Endothelial cell of umbilical vein (primary cell): Measurements from ENCODE around the gene TMEM169. TPM values are rescaled to one million over a fixed set of nuclear protein-coding genes. Genes with fewer than 3 reads are reported as not detected.

ENCODE experiments used
- BruUV-seq: library from RNA; stranded (reverse); fragments of 400-500 nt; replicated peaks from 2 replicates; lab custom pipeline; 2021; lab: Mats Ljungman, UMichigan
- CTCF ChIA-PET: fragments of 300-600, 350-600 bp; sonication (Branson Sonifier 250); formaldehyde crosslinking; loops from one replicate; lab custom pipeline; 2021; ENCODE audit warnings: antibody characterized with exemption, inconsistent platforms; lab: Charles Lee
- POLR2A ChIA-PET: fragments of 300-600, 350-600 bp; sonication (Branson Sonifier 250); formaldehyde crosslinking; loops from one replicate; lab custom pipeline; 2021; ENCODE audit warnings: antibody characterized with exemption, inconsistent platforms; lab: Charles Lee
- DNase-seq: peaks from one replicate; pipeline ENCODE4 v3.0.0-alpha.2; 2011; ENCODE audit warnings: low read depth, low spot score
- FAIRE-seq: peaks from 2 replicates; lab custom pipeline; 2011; peaks lifted over from hg19 to GRCh38; lab: Jason Lieb, UNC
- H2AFZ ChIP-seq: 2 replicates; pipeline ENCODE4 v1.6.0; 2012; ENCODE audit warnings: low read depth, low read length, control low read depth, inconsistent platforms
- H3K27ac ChIP-seq: 2 replicates; pipeline ENCODE4 v1.5.1; 2011; ENCODE audit warnings: low read depth, mild to moderate bottlenecking, control low read depth, low read length, moderate library complexity; ENCODE audit not compliant: insufficient read depth
- H3K27me3 ChIP-seq, 2 experiments: 2 replicates each; pipeline versions ENCODE4 v1.6.0 to v1.6.1; 2011; ENCODE audit warnings: low read length in 2 of 2, mixed read lengths in 1 of 2; ENCODE audit not compliant: control insufficient read depth in 2 of 2, insufficient read depth in 2 of 2
- H3K36me3 ChIP-seq, 2 experiments: 2 replicates in 1 of 2; 3 replicates in 1 of 2; pipeline ENCODE4 v1.5.1; 2011; ENCODE audit warnings: low read length in 2 of 2, mild to moderate bottlenecking in 1 of 2, moderate library complexity in 1 of 2; ENCODE audit not compliant: control insufficient read depth in 2 of 2, insufficient read depth in 2 of 2; ENCODE audit errors: extremely low read depth in 1 of 2
- H3K4me1 ChIP-seq: 3 replicates; pipeline ENCODE4 v1.5.1; 2011; ENCODE audit warnings: mild to moderate bottlenecking, low read length; ENCODE audit not compliant: control insufficient read depth, insufficient read depth; ENCODE audit errors: extremely low read depth
- H3K4me2 ChIP-seq: 2 replicates; pipeline ENCODE4 v1.6.1; 2011; ENCODE audit warnings: low read length, control low read depth, mixed read lengths; ENCODE audit not compliant: insufficient read depth
- H3K4me3 ChIP-seq, 3 experiments: fragments of 200-600 bp in 1 of 3; sonication (generic), shearing (Covaris generic) in 1 of 3; replicated peaks in 1 of 3; 2 replicates each; pipeline ENCODE4 v1.5.1; 2011 to 2016; ENCODE audit warnings: control low read depth in 3 of 3, low read length in 3 of 3, mild to moderate bottlenecking in 2 of 3, inconsistent platforms in 1 of 3, low read depth in 1 of 3, moderate library complexity in 1 of 3; ENCODE audit not compliant: insufficient read depth in 1 of 3
- H3K79me2 ChIP-seq: 2 replicates; pipeline ENCODE4 v1.6.0; 2012; ENCODE audit warnings: low read length, inconsistent platforms; ENCODE audit not compliant: control insufficient read depth, insufficient read depth
- H3K9ac ChIP-seq: replicated peaks from 2 replicates; pipeline ENCODE3; 2011; ENCODE audit warnings: low read length, control low read depth; ENCODE audit not compliant: insufficient read depth; ENCODE audit errors: extremely low read depth
- H3K9me1 ChIP-seq: replicated peaks from 3 replicates; pipeline ENCODE4 v1.6.0; 2011; ENCODE audit warnings: mild to moderate bottlenecking, low read length; ENCODE audit not compliant: control insufficient read depth, insufficient read depth; ENCODE audit errors: extremely low read depth
- H3K9me3 ChIP-seq: replicated peaks from 2 replicates; pipeline ENCODE4 v1.5.1; 2012; ENCODE audit warnings: low read length, inconsistent platforms; ENCODE audit not compliant: control insufficient read depth, insufficient read depth
- H4K20me1 ChIP-seq: replicated peaks from 2 replicates; pipeline ENCODE3; 2011; ENCODE audit warnings: mild to moderate bottlenecking, low read length; ENCODE audit not compliant: control insufficient read depth, insufficient read depth; ENCODE audit errors: extremely low read depth
- CTCF ChIP-seq, 2 donors: IDR thresholded peaks; 1 replicate in 1 of 2; 2 replicates in 1 of 2; pipeline ENCODE4 v1.5.1; 2011; ENCODE audit warnings: low read length in 2 of 2, mild to moderate bottlenecking in 2 of 2, moderate library complexity in 2 of 2, control low read depth in 1 of 2, inconsistent platforms in 1 of 2, low read depth in 1 of 2; ENCODE audit not compliant: insufficient read depth in 1 of 2; ENCODE audit errors: extremely low read depth in 1 of 2
- EZH2 ChIP-seq: IDR thresholded peaks from 2 replicates; pipeline ENCODE4 v1.6.1; 2012; ENCODE audit warnings: borderline replicate concordance, low read depth, mild to moderate bottlenecking, moderate library complexity, low read length, inconsistent platforms; ENCODE audit not compliant: severe bottlenecking
- FOS ChIP-seq: IDR thresholded peaks from 2 replicates; pipeline ENCODE4 v1.6.1; 2011; ENCODE audit warnings: mild to moderate bottlenecking, low read length, moderate library complexity, borderline replicate concordance; ENCODE audit not compliant: insufficient read depth
- JUN ChIP-seq: IDR thresholded peaks from 2 replicates; pipeline ENCODE4 v1.6.1; 2011; ENCODE audit warnings: borderline replicate concordance, low read depth; ENCODE audit not compliant: insufficient read length, insufficient read depth
- MYC ChIP-seq: IDR thresholded peaks from one replicate; pipeline ENCODE4 v1.6.1; 2011; ENCODE audit warnings: mild to moderate bottlenecking, low read depth, low read length
- POLR2AphosphoS5 ChIP-seq: IDR thresholded peaks from 2 replicates; pipeline ENCODE4 v1.6.1; 2012; ENCODE audit warnings: low read depth, mild to moderate bottlenecking, control low read depth, low read length, moderate library complexity; ENCODE audit not compliant: insufficient read depth
- dilution Hi-C: fragments of 300-500 bp; cut with MboI; formaldehyde crosslinking; loops from one replicate; pipeline ENCODE4 v1.15.0; 2019; ENCODE audit warnings: low sequenced_read_pairs; ENCODE audit not compliant: extremely low pct_ligation_motif_present
- intact Hi-C: fragments of 100-400 bp; cut with micrococcal nuclease; formaldehyde crosslinking; loops from one replicate; pipeline ENCODE4 v1.10.0; 2022
- polyA plus RNA-seq, 4 experiments: library from polyadenylated mRNA; depleted of rRNA in 3 of 4; stranded (reverse) in 3 of 4; unstranded in 1 of 4; fragments of >200 nt; gene quantifications; 2 replicates each; pipeline versions ENCODE4 v1.2.1 to v1.2.3, GENCODE V29; 2011 to 2012; ENCODE audit warnings: missing spikeins in 1 of 4
- total RNA-seq: library from RNA; stranded (reverse); gene quantifications from 2 replicates; pipeline ENCODE4 v1.2.3, GENCODE V29; 2021
- TF ChIP-seq, protein P1 (sequence below): IDR thresholded peaks from 2 replicates; pipeline ENCODE4 v1.6.1; 2011; ENCODE audit not compliant: insufficient read depth, insufficient read length

The TMEM169 gene
- total and polyA plus RNA-seq, 2 donors (not counting 3 experiments of a cell fraction or from before 2014, with no cell fraction given), result 0.20 TPM; not detected in 1

DNA sequence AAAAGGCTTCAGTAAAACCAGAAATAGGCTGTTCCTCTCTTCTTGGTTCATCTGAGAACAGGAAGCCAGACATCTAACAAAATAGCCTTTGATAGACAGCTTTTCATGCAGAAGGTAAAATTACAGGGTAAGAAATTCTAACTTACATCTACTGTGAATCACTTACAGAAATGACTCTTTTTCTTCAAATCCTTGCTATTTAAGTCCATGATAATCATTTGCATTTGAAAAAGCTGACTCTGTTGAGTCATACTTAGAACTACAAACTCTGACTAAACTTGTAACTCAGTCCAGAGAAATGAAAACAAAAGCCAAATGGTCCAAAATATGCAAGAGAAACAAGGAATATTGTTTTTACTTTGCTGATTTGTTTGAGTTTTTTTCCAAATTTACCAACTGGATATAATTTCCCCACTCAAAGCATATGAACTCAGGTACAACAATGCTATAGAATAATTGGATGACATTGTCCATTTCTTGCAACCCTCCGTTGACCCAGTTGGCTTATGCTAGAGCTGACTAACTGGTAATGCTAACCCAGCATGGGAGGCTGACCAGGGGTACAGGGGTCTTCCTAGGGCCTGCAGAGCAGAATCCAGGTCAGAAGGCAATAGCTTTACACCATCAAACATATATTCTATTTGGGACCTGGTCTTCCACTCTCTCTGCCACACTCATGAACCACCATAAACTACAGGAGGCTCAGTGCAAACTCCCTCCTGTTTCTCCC, 49.6 kb upstream of the TMEM169 start:
- ChIA-PET POLR2A (no interaction called here), CTCF (interaction anchor here (0.7 to 3.6 kb wide), 7 partner anchors 9 to 82 kb away, joined by 3 to 19 read pairs (median 4); partner anchors contain the start of gene XRCC5)
- H3K9ac ChIP-seq, result no peak overlapping the region
- DNase-seq (no peak), FAIRE-seq (no peak)
- H3K4me2 ChIP-seq, result no peak overlapping the region
- no peak overlapping the region for H3K4me3 ChIP-seq
- no peaks in the 10 kb centered on the region for H4K20me1 ChIP-seq
- H3K9me3 ChIP-seq, result no peaks in the 10 kb centered on the region
- H2AFZ ChIP-seq, result no peak overlapping the region
- intact Hi-C loops, result no loop called here
- no TSS peak for BruUV-seq
- H3K4me1 ChIP-seq, result no peaks in the 10 kb centered on the region
- no peaks in the 10 kb centered on the region for H3K9me1 ChIP-seq
- no peaks in the 10 kb centered on the region for H3K27me3 ChIP-seq
- TF ChIP-seq, protein P1, sequence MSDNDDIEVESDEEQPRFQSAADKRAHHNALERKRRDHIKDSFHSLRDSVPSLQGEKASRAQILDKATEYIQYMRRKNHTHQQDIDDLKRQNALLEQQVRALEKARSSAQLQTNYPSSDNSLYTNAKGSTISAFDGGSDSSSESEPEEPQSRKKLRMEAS, result no peak
- TF ChIP-seq FOS (peak; percentile 47), MYC (no peak), JUN (no peak), EZH2 (no peak), CTCF (IDR thresholded peaks at IDR 0.05; ENCODE audit: extremely low read depth in 1 of 2, insufficient read depth in 1 of 2, low read depth in 1 of 2, low read length in 2 of 2) (no peak), POLR2AphosphoS5 (no peak)
- no peaks in the 10 kb centered on the region for H3K79me2 ChIP-seq
- dilution Hi-C loops, result no loop called here
- no peak overlapping the region for H3K27ac ChIP-seq
- no peaks in the 10 kb centered on the region for H3K36me3 ChIP-seq
